Transverse colon (tissue), 4 donors: Measurements from ENCODE around the gene GHRH. TPM values are rescaled to one million over a fixed set of nuclear protein-coding genes. Genes with fewer than 3 reads are reported as not detected.

Source experiments
- DNase-seq: peaks from one replicate; pipeline ENCODE4 v3.0.0-alpha.2; 2019
- H3K27ac ChIP-seq, 4 donors: fragments of 200-600 bp; sonication (generic); 2 replicates each; pipeline ENCODE4 v1.5.1; 2016 to 2018; ENCODE audit warnings: inconsistent platforms in 4 of 4
- H3K27me3 ChIP-seq: fragments of 200-600 bp; sonication (generic); 2 replicates; pipeline ENCODE4 v1.5.1; 2017; ENCODE audit warnings: inconsistent platforms
- H3K36me3 ChIP-seq, 4 donors: fragments of 200-600 bp; sonication (generic); 2 replicates each; pipeline ENCODE4 v1.5.1; 2017 to 2019; ENCODE audit warnings: inconsistent platforms in 4 of 4
- H3K4me1 ChIP-seq, 4 donors: fragments of 200-600 bp; sonication (generic); 2 replicates each; pipeline ENCODE4 v1.5.1; 2017 to 2020; ENCODE audit warnings: inconsistent platforms in 4 of 4
- H3K4me3 ChIP-seq, 4 donors: fragments of 200-600 bp; sonication (generic); 1 replicate in 1 of 4; 2 replicates in 3 of 4; pipeline versions ENCODE4 v1.5.1 to v1.6.1; 2017 to 2019; ENCODE audit warnings: inconsistent platforms in 4 of 4
- H3K9me3 ChIP-seq, 2 donors: fragments of 200-600 bp; sonication (generic); 2 replicates each; pipeline ENCODE4 v1.5.1; 2017 to 2019; ENCODE audit warnings: inconsistent platforms in 2 of 2
- CTCF ChIP-seq, 5 experiments: fragments of 200-600 bp in 3 of 5; fragments of 450-650 bp in 2 of 5; sonication (generic) in 3 of 5; IDR thresholded peaks; 1 replicate in 2 of 5; 2 replicates in 3 of 5; pipeline ENCODE4 v1.5.1; 2016 to 2017; ENCODE audit warnings: antibody characterized with exemption in 5 of 5, inconsistent platforms in 3 of 5, mild to moderate bottlenecking in 2 of 5, moderate library complexity in 1 of 5
- EP300 ChIP-seq: sonication (generic); formaldehyde crosslinking; IDR thresholded peaks from one replicate; pipeline ENCODE4 v1.6.1; 2017; ENCODE audit warnings: antibody characterized with exemption, low read depth
- POLR2A ChIP-seq: fragments of 450-650 bp; IDR thresholded peaks from one replicate; pipeline ENCODE4 v1.6.1; 2016; ENCODE audit warnings: antibody characterized with exemption, mild to moderate bottlenecking, moderate library complexity
- POLR2AphosphoS5 ChIP-seq, 3 donors: sonication (generic); formaldehyde crosslinking; IDR thresholded peaks; one replicate each; pipeline ENCODE4 v1.6.1; 2016; ENCODE audit warnings: antibody characterized with exemption in 3 of 3
- WGBS, 2 donors: methylation state at CpG; one replicate each; pipeline ENCODE4 v1.1.5; 2018; ENCODE audit warnings: low coverage in 1 of 2; 5-methylcytosine and 5-hydroxymethylcytosine counted together
- in situ Hi-C, 4 donors: fragments of 200-750 bp; cut with MboI; loops; one replicate each; pipeline versions ENCODE4 v1.15.0 to v1.15.1; 2017; ENCODE audit warnings: low sequenced_read_pairs in 3 of 4, low pct_ligation_motif_present in 1 of 4, low pct_unique_long_range_greater_than_20kb in 1 of 4
- intact Hi-C: fragments of 100-400 bp; cut with DNase I; formaldehyde crosslinking; loops from one replicate; pipeline ENCODE4 v1.15.1; 2023; ENCODE audit warnings: low total_unique reads
- total RNA-seq, 4 donors: library from RNA; depleted of rRNA; stranded (reverse); fragments of >200 nt; gene quantifications; one replicate each; pipeline ENCODE4 v1.1.0, GENCODE V29; 2016

GHRH gene
- total RNA-seq, 4 donors from 2014 or later = not detected

GRCh38 chr20:37302981-37303380 lies 41.4 kb upstream of the GHRH start:
- Histone ChIP-seq H3K4me3 (no peak overlapping the region), H3K9me3 (no peaks in the 10 kb centered on the region), H3K27ac (peak overlapping the region; percentile 20 to 77 (median 40)), H3K36me3 (peaks cover 0 to 4% (median 0%) of the 10 kb centered on the region in 4 donors), H3K27me3 (no peaks in the 10 kb centered on the region), H3K4me1 (peaks cover under 1 to 43% (median 20%) of the 10 kb centered on the region in 4 donors)
- in situ Hi-C loops (no loop called here), intact Hi-C loops (no loop called here)
- WGBS, 2 donors = 69 to 82% methylated on average over 2 of the region's 2 CpGs
- TF ChIP-seq POLR2AphosphoS5 (IDR thresholded peaks at IDR 0.05) = no peak
- TF ChIP-seq POLR2A = no peak
- TF ChIP-seq EP300 = no peak
- TF ChIP-seq CTCF (IDR thresholded peaks at IDR 0.05) = no peak
- DNase-seq = no peak

- Histone ChIP-seq H3K36me3 (peaks cover 0 to 4% (median 0%) of the 10 kb centered on the region in 4 donors), H3K4me3 (no peak overlapping the region), H3K4me1 (peaks cover 3 to 52% (median 32%) of the 10 kb centered on the region in 4 donors), H3K27ac (no peak overlapping the region), H3K9me3 (no peaks in the 10 kb centered on the region), H3K27me3 (no peaks in the 10 kb centered on the region)
- 91 to 92% methylated on average over 2 to 3 of the region's 3 CpGs for WGBS, 2 donors
- intact Hi-C loops = no loop called here
- TF ChIP-seq CTCF (IDR thresholded peaks at IDR 0.05) (no peak), POLR2AphosphoS5 (IDR thresholded peaks at IDR 0.05) (no peak)
- in situ Hi-C loops = no loop called here
- no peak for DNase-seq
Observed at GRCh38 chr20:37301558-37301957, 39.9 kb upstream of the GHRH start.

- H3K4me3 ChIP-seq = no peak overlapping the region
- WGBS, 2 donors = 95 to 97% methylated on average over 9 of the region's 9 CpGs
- H3K4me1 ChIP-seq = peaks cover 7 to 55% (median 35%) of the 10 kb centered on the region in 4 donors
- TF ChIP-seq POLR2AphosphoS5 (IDR thresholded peaks at IDR 0.05) (no peak), EP300 (no peak), CTCF (IDR thresholded peaks at IDR 0.05) (no peak), POLR2A (no peak)
- no peak for DNase-seq
- intact Hi-C loops = no loop called here
- no peaks in the 10 kb centered on the region for H3K9me3 ChIP-seq
- H3K27ac ChIP-seq = no peak overlapping the region
- peaks cover 0 to 4% (median 0%) of the 10 kb centered on the region in 4 donors for H3K36me3 ChIP-seq
- no peaks in the 10 kb centered on the region for H3K27me3 ChIP-seq
- in situ Hi-C loops = no loop called here
Observed at GRCh38 chr20:37301120-37301519, 39.5 kb upstream of the GHRH start.

GRCh38 chr20:37299718-37300528 lies 38.3 kb upstream of the GHRH start:
- Histone ChIP-seq H3K4me1 (peaks cover 17 to 62% (median 43%) of the 10 kb centered on the region in 4 donors), H3K4me3 (no peak overlapping the region), H3K36me3 (peaks cover 0 to 4% (median 0%) of the 10 kb centered on the region in 4 donors), H3K27ac (peak overlapping the region; percentile 36 to 84 (median 80)), H3K9me3 (no peaks in the 10 kb centered on the region), H3K27me3 (no peaks in the 10 kb centered on the region)
- WGBS, 2 donors = 91 to 92% methylated on average over 5 to 6 of the region's 6 CpGs
- DNase-seq = no peak
- in situ Hi-C loops = no loop called here
- intact Hi-C loops = no loop called here
- TF ChIP-seq EP300 (no peak), POLR2AphosphoS5 (IDR thresholded peaks at IDR 0.05) (peak in 1 of 3 donors; percentile 23)
